ENCODE measurements around the gene TMEM258. TPM values are rescaled to one million over a fixed set of nuclear protein-coding genes. Genes with fewer than 3 reads are reported as not detected.
A peak's percentile ranks its signal among the peaks of the same experiment; 100 is the strongest.

Gene TMEM258
- total and polyA plus RNA-seq, 9 of the 15 experiments (the other 6 are each of a cell fraction or from before 2014, with no cell fraction given): 97.2 to 856 (median 231) TPM

DNA sequence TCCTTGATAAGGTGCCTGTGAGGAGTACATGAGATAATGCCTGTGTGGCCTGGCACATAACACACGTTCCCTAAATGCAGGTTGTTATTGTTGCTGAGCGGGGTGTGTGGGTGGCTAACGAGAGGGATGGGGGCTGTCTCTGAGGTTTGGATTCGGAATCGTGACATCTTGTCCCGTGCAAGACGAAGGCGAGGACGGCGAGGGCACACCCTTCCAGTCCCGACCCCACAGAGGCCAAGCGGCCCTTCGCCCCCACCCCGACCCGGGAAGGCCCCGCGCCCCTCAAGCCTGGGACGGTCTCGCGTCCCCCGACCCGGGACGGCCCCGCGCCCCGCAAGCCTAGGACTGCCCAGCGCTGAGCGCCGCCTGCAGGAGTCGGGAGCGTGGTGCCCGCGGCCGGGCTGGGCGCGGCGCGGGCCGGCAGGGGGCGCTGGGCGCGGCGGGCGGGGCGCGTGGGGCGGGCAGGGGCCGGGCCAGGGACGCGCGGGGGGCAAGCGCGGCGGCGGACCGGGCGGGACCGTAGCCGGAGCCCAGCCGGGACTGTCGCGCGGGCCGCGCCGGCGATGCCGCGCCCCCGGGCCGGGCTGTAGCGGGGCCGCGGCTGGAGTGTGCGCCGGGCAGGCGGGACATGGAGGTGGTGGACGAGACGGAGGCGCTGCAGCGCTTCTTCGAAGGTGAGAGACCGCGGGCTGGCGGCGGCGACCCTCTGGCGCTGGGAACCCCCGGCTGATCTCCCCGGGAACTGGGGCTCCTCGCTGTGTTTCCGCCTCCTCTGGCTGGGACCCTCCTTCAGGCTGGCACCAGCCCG lies 40.1 kb downstream of the TMEM258 start, which contains the start of gene MYRF (continued):
- TF ChIP-seq, protein P1, sequence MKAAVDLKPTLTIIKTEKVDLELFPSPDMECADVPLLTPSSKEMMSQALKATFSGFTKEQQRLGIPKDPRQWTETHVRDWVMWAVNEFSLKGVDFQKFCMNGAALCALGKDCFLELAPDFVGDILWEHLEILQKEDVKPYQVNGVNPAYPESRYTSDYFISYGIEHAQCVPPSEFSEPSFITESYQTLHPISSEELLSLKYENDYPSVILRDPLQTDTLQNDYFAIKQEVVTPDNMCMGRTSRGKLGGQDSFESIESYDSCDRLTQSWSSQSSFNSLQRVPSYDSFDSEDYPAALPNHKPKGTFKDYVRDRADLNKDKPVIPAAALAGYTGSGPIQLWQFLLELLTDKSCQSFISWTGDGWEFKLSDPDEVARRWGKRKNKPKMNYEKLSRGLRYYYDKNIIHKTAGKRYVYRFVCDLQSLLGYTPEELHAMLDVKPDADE (conservative IDR thresholded peaks at IDR 0.05; ENCODE audit: control insufficient read depth, low read depth, low read length): 0 out of 2 replicates have a peak, but pooled peaks have one; percentile 35

DNA sequence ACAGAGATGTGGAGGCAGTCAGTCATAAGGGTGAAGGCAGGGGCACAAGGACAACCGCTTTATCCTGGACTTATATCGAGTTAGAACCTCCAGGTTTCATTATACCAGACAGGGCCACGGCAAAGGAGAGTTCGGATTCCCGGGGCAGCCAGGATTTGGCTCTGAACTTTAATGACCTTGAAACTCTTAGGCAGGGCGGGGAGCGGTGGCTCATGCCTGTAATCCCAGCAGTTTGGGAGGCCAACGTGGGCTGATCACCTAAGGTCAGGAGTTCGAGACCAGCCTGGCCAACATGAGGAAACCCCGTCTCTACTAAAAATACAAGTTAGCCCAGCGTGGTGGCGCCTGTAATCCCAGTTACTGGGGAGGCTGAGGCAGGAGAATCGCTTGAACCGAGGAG lies 41.0 kb downstream of the TMEM258 start:
- Histone ChIP-seq H4K20me1 (replicated peaks; ENCODE audit: control insufficient read depth, insufficient read depth, low read length) (no peaks in the 10 kb centered on the region), H3K4me1 (replicated peaks in 1 of 2; ENCODE audit: control insufficient read depth in 2 of 2, insufficient read depth in 2 of 2, low read length in 2 of 2) (peaks cover 77 to 90% of the 10 kb centered on the region in 2 experiments), H3K9me3 (replicated peaks; ENCODE audit: control insufficient read depth, insufficient read depth, low read depth, low read length) (no peaks in the 10 kb centered on the region), H3K79me2 (ENCODE audit: control insufficient read depth, insufficient read depth, low read length) (peaks cover 36% of the 10 kb centered on the region), H2AFZ (ENCODE audit: low read depth, low read length) (no peak overlapping the region), H3K27ac (ENCODE audit: extremely low read depth, low read depth, low read length) (no peak overlapping the region), H3K4me3 (no peak overlapping the region), H3K9me1 (ENCODE audit: control insufficient read depth, insufficient read depth, low read length) (no peaks in the 10 kb centered on the region), H3K36me3 (ENCODE audit: control insufficient read depth, insufficient read depth, low read length) (no peaks in the 10 kb centered on the region), H3K9ac (ENCODE audit: insufficient read depth in 1 of 2, low read depth in 2 of 2, low read length in 2 of 2) (no peak overlapping the region), H3K27me3 (ENCODE audit: control insufficient read depth in 2 of 2, insufficient read depth in 2 of 2, low read length in 2 of 2) (no peaks in the 10 kb centered on the region), H3K4me2 (ENCODE audit: insufficient read depth, low read length) (no peak overlapping the region)
- POLR2A ChIA-PET: interaction anchor here (0.7 to 1.3 kb wide), 3 partner anchors 14 to 214 kb away, joined by 3 to 6 read pairs (median 3); no protein-coding TSS in a partner anchor
- FAIRE-seq (no peak), DNase-seq (ENCODE audit: extremely low read depth in 1 of 4, low spot score in 3 of 4) (no peak), ATAC-seq (no peak)
- intact Hi-C loops (cut with micrococcal nuclease): no loop called here
- CTCF ChIA-PET (ENCODE audit: low intra/inter-chr PET ratio): interaction anchor here (0.8 to 1.4 kb wide), 2 partner anchors 25 to 37 kb away, joined by 3 to 4 read pairs; no protein-coding TSS in a partner anchor
- in situ Hi-C loops (cut with MboI): no loop called here
- WGBS (ENCODE audit: insufficient coverage, low coverage, missing lambda C conversion rate): 66% methylated on average over 12 of the region's 14 CpGs
- TF ChIP-seq, protein P2, sequence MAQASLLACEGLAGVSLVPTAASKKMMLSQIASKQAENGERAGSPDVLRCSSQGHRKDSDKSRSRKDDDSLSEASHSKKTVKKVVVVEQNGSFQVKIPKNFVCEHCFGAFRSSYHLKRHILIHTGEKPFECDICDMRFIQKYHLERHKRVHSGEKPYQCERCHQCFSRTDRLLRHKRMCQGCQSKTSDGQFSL (CRISPR knock-in tag; IDR thresholded peaks at IDR 0.05): no peak
- TF ChIP-seq, protein P2 (tag; IDR thresholded peaks at IDR 0.05): no peak
- TF ChIP-seq MIER1 (IDR thresholded peaks at IDR 0.05; ENCODE audit: low read depth) (no peak), SMAD3 (CRISPR knock-in tag; conservative IDR thresholded peaks at IDR 0.05) (no peak), ZSCAN29 (IDR thresholded peaks at IDR 0.05) (no peak), SIN3B (IDR thresholded peaks at IDR 0.05; ENCODE audit: low read depth) (no peak), NR4A1 (CRISPR knock-in tag; IDR thresholded peaks at IDR 0.05) (no peak), NR4A1 (tag; IDR thresholded peaks at IDR 0.05) (no peak), SMAD2 (IDR thresholded peaks at IDR 0.05; ENCODE audit: low read depth, low read length) (no peak), HMG20B (CRISPR knock-in tag; IDR thresholded peaks at IDR 0.05) (no peak)
- no TSS peak for BruUV-seq (replicated peaks)

All from K562 (cell line).